RKO (cell line): ENCODE results near the gene NELFB.

Source experiments
- DNase-seq: peaks from one replicate; pipeline ENCODE4 v3.0.0-alpha.2; 2016; ENCODE audit warnings: low spot score

The NELFB gene

DNA sequence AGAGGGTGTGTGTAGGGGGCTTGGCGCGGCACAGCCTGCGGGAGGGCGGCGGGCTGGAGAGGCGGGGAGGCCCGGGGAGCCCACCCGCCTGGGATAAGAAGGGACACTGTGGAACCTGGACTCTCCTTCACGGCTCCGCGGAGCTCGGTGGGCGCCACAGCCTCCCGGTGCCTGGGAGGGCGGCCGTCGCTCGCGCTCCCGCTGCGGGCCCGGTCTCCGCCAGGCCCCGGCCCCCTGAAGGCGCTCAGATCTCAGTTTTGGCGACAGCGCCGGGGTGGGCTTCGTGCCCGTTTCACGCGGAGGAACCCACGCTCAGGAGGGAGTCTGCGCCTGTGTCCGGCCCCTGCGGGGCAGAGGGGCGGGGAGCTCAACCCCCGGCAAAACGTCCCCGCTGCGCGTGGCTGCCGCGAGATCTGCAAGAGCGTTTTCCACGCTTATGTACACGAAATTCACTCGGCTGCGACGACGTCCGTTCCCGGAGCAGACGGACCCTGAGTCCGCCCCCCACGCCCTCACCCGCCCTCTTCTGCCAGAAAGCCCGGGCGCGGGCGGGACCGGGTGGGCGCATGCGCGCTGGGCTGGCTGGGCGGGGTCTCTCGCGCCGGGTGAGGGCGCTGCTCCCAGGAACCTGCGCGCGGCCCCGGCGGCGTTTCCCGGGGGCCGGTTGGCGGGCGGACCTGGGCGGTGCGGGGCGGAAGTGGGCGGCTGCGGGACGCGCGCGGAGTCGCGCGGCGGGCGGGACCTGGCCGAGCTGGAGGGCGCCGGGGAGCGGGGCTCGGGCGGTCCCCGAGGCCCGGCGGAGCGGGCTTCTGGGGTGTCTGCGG, at the start of gene NELFB:
TSS of gene NELFB (plus strand) at position 704 of the 824 bp plus-strand sequence.
- peak; percentile 92 for DNase-seq

DNA sequence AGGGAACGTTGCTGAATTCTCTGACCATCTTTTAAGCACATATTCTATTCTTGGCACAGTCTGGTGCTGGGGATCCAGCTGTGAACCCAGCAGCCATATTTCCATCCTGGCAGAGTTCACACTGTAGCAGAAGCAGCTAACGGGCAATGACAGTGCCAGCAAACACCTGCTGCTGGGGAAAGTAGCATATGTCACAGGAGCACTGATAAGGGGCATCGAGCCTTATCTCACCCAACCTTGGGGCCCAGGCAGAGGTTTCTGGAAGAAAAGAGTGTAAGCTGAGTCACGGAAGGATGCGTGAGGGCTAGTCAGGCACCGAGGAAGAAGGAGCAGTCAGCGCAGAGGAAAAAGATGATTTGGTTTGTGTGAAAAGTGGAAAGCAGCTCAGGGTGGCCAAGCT, 48.5 kb upstream of the NELFB start:
- DNase-seq = no peak

DNA sequence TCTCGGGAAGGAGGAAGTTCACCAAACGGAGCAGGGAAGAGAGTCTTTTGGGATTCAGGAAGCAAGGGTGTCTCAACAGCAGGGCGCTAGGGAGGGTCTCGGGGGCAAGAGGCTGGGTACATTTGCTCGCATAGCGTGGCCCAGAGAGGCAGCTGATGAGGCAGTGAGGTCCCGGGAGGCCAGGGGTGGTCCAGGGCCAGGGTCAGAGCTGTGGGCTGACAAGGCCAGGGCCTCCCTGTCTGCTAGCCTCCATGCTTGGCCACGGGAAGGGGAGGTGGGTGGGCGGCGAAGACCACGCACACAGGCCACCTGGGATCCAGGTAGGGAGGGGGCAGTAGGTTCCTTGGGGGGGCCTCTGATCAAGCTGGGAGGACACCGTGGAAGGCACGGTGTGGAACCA, 43.6 kb upstream of the NELFB start:
- no peak for DNase-seq

GRCh38 chr9:137212520-137212919, 42.6 kb upstream of the NELFB start:
- DNase-seq = no peak

GRCh38 chr9:137213160-137214060, 41.7 kb upstream of the NELFB start:
- peak; percentile 62 for DNase-seq

DNA sequence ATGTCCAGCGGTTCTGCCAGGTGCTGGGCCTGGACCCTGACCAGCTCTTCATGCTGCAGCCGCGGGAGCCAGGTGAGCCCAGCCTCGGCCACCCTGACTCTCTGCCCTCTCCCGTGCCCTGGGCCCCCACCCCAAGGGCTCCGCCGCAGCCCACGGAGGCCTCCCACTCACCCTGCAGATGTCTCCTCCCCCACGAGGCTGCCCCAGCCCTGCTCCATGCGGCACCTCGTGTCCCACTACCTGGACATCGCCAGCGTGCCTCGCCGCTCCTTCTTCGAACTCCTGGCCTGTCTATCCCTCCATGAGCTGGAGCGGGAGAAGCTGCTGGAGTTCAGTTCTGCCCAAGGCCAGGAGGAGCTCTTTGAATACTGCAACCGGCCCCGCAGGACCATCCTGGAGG, 40.5 kb upstream of the NELFB start:
- DNase-seq = no peak

DNA sequence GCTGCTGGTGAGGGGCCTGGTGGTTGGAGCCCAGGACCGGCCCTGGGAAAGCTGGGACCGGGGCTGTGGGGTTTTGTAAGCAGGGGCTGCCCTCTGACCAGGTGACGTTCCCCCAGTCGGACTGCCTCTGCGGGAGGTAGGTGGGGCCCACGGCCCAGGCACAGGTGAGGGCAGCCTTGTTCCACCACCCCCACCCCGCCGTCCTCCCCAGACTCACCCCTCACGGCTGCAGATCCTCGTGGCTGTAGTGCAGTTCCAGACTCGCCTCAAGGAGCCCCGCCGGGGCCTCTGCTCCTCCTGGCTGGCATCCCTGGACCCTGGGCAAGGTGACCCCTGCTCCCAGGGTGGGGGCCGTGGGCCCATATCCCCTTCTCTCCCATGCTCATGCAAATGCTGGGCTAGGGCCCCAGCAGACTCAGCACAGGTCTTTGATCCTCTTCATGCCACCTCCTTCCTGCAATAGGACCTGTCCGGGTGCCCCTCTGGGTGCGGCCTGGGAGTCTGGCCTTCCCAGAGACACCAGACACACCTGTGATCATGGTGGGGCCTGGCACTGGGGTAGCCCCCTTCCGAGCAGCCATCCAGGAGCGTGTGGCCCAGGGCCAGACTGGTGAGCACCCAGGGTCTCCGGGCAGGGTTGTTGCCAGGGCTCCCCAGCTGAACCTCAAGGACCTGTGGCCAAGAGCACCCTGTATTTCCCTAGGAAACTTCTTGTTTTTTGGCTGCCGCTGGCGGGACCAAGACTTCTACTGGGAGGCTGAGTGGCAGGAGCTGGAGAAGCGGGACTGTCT, 39.7 kb upstream of the NELFB start:
- DNase-seq = no peak

DNA sequence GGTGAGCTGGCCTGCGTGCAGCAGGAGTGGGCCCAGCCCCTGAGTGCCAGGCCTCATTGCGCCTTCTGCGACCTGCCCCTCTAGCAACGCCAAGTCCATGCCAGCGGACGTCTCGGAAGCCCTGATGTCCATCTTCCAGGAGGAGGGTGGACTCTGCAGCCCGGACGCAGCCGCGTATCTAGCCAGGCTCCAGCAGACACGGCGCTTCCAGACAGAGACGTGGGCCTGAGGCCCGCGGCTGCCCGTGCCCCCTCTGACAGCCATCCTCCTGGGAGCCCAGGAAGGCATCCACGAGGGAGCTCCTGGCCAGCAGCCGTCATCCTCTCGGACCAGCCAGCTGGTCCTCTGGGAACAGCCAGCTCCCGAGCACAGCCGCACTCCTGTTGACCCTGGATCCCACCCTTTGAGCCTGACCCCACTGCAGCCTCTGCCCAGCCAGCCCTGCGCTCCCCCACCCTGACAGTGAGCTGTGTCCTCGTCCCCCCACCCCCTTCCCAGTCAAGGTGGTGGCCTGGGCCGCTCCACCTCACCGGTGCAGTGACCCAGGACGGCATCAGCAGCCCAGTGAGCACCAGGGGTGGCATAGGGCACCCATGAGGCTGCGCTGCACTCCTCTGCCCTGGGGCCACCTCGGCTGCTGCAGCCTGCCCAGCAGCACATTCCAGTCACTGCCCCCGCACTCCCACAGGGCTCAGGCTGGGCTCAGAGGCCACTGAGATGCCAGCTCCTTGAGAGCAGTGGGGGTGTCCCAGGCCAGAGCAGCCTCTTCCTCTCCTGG, 38.8 kb upstream of the NELFB start:
- DNase-seq = no peak

DNA sequence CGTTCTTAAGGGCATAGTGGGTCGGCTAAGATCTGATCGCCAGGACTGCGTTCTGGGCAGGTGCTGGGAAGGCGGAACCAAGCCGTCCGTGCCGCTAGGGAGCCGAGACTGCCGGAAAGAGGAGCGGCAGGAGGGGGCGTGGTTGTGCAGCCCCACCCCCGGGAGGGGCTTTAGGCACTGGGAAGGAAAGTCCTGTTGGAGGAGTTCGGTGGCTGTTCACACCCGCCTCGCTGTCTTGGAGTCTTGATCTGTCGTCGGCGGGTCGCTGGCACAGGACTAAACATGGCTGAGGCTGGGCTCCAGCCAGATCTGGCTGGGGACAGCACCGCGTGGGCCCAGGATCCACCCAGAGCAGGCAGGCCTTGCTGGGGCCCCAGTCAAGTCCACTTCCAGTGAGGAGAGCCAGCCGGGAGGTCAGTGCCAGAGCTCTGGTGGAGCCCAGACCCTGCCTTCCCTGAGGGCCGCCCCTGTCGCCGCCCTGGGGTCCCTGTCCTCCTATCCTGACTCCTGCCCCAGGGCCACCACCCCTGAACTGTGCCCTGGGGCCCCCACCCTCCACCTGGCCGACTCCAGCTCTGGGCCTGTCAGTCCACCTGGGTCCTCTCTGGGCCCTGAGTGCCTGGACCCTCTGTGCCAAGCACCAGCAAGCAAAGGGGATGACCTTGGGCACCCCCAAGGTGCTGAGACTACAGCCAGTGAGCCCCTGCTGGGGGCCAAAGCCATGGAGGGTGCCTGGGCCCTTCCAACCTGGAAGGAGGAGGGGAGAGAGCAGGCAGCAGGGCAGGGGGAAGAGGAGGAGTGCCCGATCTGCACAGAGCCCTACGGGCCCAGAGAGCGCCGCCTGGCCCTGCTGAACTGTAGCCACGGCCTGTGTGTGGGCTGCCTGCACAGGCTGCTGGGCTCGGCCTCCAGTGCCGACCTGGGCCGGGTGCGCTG, 37.6 kb upstream of the NELFB start:
- no peak for DNase-seq

- DNase-seq = no peak
These were observed 36.8 kb upstream of the NELFB start for GRCh38 chr9:137218212-137218753.

- DNase-seq = peak; percentile 85
These were observed 36.3 kb upstream of the NELFB start for GRCh38 chr9:137218754-137219271.

DNA sequence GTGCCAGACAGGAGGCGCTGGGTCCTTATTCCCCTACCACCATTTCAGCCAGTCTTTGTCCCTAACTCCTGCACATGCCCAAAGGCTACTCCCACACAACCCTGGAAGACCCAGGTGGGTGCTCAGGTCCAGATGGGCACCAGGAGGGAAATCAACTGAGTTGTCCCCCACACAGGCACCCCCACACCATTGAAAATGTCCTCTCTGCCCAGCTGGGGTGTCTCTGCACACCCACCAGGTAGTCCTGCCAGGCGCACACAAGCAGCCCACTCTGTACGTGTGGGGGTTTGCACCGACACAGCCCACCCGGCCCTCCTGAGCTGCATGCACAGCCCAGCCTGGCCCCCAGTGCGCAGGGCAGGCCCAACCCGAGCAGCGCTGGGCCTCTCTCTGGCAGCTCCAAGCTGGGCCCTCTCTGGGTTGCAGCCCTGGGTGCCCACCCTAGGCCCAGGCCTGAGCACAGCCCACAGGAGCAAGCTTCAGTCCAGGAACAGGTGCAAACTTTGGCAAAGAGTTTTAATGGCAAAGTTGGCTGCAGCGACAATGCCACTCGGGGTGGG, 35.3 kb upstream of the NELFB start:
- no peak for DNase-seq

- peak; percentile 59 for DNase-seq
These were observed 34.6 kb upstream of the NELFB start for GRCh38 chr9:137220317-137221094.

DNA sequence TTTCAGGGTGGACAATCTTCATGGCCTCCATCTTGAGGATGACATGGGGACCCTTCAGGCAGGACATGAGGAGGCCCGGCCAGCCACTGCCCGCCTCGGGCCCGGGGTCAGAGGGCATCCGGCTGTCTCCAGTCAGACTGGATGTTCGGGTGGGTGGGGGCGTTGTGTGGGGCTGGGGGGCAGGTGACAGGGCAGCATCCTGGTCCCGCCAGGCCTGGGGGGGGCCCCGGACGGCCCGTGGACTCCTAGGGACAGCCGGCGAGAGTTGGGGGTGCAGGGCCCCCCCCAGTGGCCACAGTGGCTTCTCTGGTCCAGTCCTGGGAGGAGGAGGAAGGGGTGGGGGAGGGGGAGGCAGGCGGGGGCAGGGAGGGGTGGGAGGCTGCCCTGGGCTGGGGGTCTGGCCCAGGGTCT, 34.0 kb upstream of the NELFB start:
- no peak for DNase-seq

- DNase-seq = peak; percentile 56
These were observed 33.5 kb upstream of the NELFB start for GRCh38 chr9:137221506-137222111.

- peak; percentile 77 for DNase-seq
These were observed 32.7 kb upstream of the NELFB start, which contains the start of gene RNF208 for GRCh38 chr9:137222190-137223077. Gene RNF208, minus strand, starts transcription at chr9:137222240. Its CDS starts 1,028 bp downstream, at chr9:137221212.
